Suprapubic skin (tissue), 4 donors: ENCODE results near the gene EPX.

Experiments
- CTCF ChIP-seq, 2 donors: fragments of 200-600 bp in 1 of 2; fragments of 450-650 bp in 1 of 2; sonication (generic) in 1 of 2; IDR thresholded peaks; one replicate each; pipeline ENCODE4 v1.5.1; 2016 to 2019; ENCODE audit warnings: antibody characterized with exemption in 2 of 2, mild to moderate bottlenecking in 1 of 2, moderate library complexity in 1 of 2
- POLR2A ChIP-seq, 2 donors: fragments of 450-650 bp; IDR thresholded peaks; one replicate each; pipeline ENCODE4 v1.6.1; 2017; ENCODE audit warnings: antibody characterized with exemption in 2 of 2, mild to moderate bottlenecking in 2 of 2, moderate library complexity in 2 of 2
- POLR2AphosphoS5 ChIP-seq, 3 donors: sonication (generic); formaldehyde crosslinking; IDR thresholded peaks; one replicate each; pipeline ENCODE4 v1.6.1; 2017; ENCODE audit warnings: antibody characterized with exemption in 3 of 3

- no peak for TF ChIP-seq CTCF (IDR thresholded peaks at IDR 0.05)
- TF ChIP-seq POLR2A (IDR thresholded peaks at IDR 0.05): no peak
- TF ChIP-seq POLR2AphosphoS5 (IDR thresholded peaks at IDR 0.05): no peak
These were observed 1.2 kb upstream of the EPX start for GRCh38 chr17:58191241-58191896.
